ENCODE data around the gene SLC5A11.

Gene SLC5A11

DNA sequence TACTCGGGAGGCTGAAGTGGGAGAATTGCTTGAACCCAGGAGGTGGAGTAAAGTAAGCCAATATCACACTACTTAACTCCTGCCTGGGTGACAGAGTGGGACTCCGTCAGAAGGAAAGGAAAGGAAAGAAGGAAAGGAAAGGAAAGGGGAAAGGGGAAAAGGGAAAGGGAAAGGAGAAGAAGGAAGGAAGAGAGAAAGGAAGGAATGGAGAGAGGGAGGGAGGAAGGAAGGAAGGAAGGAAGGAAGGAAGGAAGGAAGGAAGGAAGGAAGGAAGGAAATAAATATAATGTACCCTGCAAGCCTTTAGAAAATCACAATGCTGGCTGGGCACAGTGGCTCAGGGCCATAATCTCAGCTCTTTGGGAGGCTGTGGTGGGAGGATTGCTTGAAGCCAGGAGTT lies 27.3 kb downstream of the SLC5A11 start:
- DNase-seq (ENCODE audit: low read depth) = no peak
- H3K4me3 ChIP-seq (ENCODE audit: control insufficient read depth, low read depth, low read length) = no peak overlapping the region
- TF ChIP-seq, protein P1, sequence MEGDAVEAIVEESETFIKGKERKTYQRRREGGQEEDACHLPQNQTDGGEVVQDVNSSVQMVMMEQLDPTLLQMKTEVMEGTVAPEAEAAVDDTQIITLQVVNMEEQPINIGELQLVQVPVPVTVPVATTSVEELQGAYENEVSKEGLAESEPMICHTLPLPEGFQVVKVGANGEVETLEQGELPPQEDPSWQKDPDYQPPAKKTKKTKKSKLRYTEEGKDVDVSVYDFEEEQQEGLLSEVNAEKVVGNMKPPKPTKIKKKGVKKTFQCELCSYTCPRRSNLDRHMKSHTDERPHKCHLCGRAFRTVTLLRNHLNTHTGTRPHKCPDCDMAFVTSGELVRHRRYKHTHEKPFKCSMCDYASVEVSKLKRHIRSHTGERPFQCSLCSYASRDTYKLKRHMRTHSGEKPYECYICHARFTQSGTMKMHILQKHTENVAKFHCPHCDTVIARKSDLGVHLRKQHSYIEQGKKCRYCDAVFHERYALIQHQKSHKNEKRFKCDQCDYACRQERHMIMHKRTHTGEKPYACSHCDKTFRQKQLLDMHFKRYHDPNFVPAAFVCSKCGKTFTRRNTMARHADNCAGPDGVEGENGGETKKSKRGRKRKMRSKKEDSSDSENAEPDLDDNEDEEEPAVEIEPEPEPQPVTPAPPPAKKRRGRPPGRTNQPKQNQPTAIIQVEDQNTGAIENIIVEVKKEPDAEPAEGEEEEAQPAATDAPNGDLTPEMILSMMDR (conservative IDR thresholded peaks at IDR 0.05; ENCODE audit: control insufficient read depth, insufficient read depth, low read depth, low read length) = no peak

DNA sequence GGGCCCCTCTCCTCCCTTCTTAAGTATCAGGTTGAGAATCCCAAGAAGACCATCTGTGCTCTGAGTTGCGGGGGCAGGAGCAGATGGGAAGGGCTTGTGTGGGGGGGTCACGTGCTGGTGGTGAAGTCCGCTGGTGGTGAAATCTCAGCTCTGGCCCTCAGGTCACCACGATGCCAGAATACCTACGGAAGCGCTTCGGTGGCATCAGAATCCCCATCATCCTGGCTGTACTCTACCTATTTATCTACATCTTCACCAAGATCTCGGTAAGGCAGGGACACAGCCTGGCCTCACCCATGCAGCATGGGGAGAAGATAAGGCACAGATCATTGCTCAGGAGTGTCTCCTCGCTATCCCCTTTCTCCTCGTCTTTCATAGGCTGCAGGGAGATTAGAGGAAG lies 29.7 kb downstream of the SLC5A11 start:
- TF ChIP-seq, protein P1 (conservative IDR thresholded peaks at IDR 0.05; ENCODE audit: control insufficient read depth, insufficient read depth, low read depth, low read length) = no peak
- no peak for DNase-seq (ENCODE audit: low read depth)
- H3K4me3 ChIP-seq (ENCODE audit: control insufficient read depth, low read depth, low read length) = no peak overlapping the region

DNA sequence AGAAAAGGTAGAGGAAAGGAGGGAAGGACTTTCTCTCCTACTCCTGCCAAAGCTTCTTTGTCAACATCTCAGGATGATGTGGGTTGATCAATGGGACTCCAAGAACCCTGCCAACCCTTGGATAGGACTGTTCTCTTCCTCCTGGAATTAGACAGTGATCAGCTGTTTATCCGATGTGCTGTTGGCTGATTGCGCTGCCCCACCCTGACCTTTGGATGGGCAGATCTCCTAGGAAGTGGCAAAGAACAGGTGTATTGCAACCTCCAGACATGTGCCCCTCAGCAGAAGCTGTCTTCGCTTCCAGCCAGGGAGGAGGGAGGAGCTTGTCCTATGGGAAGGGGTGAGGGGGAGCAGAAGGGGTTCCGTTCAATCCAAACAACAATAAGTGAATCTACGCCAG lies 30.5 kb downstream of the SLC5A11 start:
- no peak for DNase-seq (ENCODE audit: low read depth)

DNA sequence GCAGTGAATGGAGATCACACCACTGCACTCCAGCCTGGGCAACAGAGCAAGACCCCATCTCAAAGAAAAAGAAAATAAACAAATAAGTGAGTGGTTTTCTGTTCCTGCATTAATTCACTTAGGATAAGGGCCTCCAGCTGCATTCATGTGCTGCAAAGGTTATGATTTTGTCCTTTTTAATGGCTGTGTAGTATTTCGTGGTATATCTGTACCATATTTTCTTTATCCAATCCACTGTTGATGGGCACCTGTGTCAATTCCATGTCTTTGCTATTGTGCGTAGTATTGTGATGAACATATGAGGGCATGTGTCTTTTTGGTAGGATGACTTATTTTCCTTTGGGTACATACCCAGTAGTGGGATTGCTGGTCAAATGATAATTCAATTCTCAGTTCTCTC lies 33.9 kb downstream of the SLC5A11 start:
- H3K4me3 ChIP-seq (ENCODE audit: control insufficient read depth, low read depth, low read length) = no peak overlapping the region
- TF ChIP-seq, protein P1 (conservative IDR thresholded peaks at IDR 0.05; ENCODE audit: control insufficient read depth, insufficient read depth, low read depth, low read length) = no peak
- no peak for DNase-seq (ENCODE audit: low read depth)

More for the DNA sequence above, 30.5 kb downstream of the SLC5A11 start:
- TF ChIP-seq, protein P1 (conservative IDR thresholded peaks at IDR 0.05; ENCODE audit: control insufficient read depth, insufficient read depth, low read depth, low read length) = no peak
- H3K4me3 ChIP-seq (ENCODE audit: control insufficient read depth, low read depth, low read length) = no peak overlapping the region

DNA sequence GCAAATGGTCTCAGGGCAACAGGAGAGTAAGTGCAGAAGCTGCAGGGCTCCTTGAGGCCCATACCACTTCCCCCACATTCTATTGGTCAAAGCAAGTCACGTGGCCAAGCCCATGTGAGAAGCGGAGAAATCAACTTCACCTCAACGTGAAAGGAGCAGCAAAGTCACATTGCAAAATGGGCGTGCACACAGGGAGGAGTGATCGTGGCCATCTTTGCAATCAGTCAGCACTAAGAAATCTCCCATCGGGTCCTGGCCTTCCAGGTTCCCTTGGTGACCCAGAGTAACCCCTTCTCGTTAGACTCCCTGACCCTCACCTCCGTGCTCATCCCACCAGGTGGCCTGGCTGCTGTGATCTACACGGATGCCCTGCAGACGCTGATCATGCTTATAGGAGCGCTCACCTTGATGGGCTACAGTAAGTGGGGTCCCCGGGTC lies 38.0 kb downstream of the SLC5A11 start:
- no peak overlapping the region for H3K4me3 ChIP-seq (ENCODE audit: control insufficient read depth, low read depth, low read length)
- TF ChIP-seq, protein P1 (conservative IDR thresholded peaks at IDR 0.05; ENCODE audit: control insufficient read depth, insufficient read depth, low read depth, low read length) = no peak

DNA sequence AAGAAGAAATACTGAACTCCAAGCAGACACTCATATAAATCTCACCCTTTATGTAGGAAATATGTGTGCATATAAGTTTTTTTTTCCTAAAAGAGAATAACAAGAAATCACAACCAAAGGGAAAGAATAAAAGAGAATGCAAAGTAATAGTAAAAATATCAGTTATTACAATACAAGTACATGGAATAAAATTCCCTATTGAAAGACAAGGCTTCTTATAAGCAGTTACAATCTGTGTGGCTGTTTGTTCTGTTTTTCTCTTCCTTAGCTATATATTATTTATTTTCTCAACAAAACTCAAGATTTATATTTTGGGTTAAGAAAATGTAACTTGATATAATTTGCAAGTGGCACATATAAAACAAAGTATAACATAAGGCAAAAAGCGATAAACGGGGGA lies 41.7 kb downstream of the SLC5A11 start:
- TF ChIP-seq, protein P1 (conservative IDR thresholded peaks at IDR 0.05; ENCODE audit: control insufficient read depth, insufficient read depth, low read depth, low read length) = no peak
- DNase-seq (ENCODE audit: low read depth) = no peak
- H3K4me3 ChIP-seq (ENCODE audit: control insufficient read depth, low read depth, low read length) = no peak overlapping the region

More for the DNA sequence above, 38.0 kb downstream of the SLC5A11 start:
- no peak for DNase-seq (ENCODE audit: low read depth)

DNA sequence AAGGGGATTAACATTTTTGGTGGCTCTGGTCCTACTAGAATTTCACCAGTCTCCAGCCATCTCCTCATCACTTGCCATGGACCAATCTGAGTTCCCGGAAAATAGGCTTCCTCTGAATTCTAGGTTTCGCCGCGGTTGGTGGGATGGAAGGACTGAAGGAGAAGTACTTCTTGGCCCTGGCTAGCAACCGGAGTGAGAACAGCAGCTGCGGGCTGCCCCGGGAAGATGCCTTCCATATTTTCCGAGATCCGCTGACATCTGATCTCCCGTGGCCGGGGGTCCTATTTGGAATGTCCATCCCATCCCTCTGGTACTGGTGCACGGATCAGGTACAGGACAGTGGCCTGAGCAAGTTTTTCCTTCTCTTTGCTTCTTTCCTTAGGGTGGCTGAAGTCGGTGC lies 45.0 kb downstream of the SLC5A11 start:
- TF ChIP-seq, protein P1 (conservative IDR thresholded peaks at IDR 0.05; ENCODE audit: control insufficient read depth, insufficient read depth, low read depth, low read length) = no peak

More for the DNA sequence above, 45.0 kb downstream of the SLC5A11 start:
- no peak overlapping the region for H3K4me3 ChIP-seq (ENCODE audit: control insufficient read depth, low read depth, low read length)
- no peak for DNase-seq (ENCODE audit: low read depth)
